ENCODE data around the gene TCEA2.

- TF ChIP-seq CTCF (IDR thresholded peaks at IDR 0.05; ENCODE audit: low read length), result no peak
- no peak for TF ChIP-seq EZH2 (optimal IDR thresholded peaks at IDR 0.05; ENCODE audit: low read depth, low read length)
- TF ChIP-seq EZH2phosphoT487 (IDR thresholded peaks at IDR 0.05; ENCODE audit: low read length), result no peak
Measured at GRCh38 chr20:64022671-64023360, 40.2 kb upstream of the TCEA2 start.

Measured in MM.1S (cell line).